Jurkat, Clone E6-1 (cell line): ENCODE data around the gene TBC1D26. TPM values are rescaled to one million over a fixed set of nuclear protein-coding genes. Genes with fewer than 3 reads are reported as not detected.
"Not testable (repeated sequence)": the region's sequence is repeated elsewhere in the genome, so short reads cannot be mapped to it uniquely, and the experiment has no call there.

Experiments used
- DNase-seq: peaks from one replicate; pipeline ENCODE4 v3.0.0-alpha.2; 2011; ENCODE audit warnings: low read depth, low spot score
- H3K4me3 ChIP-seq: 2 replicates; pipeline ENCODE4 v1.5.1; 2011; ENCODE audit warnings: mild to moderate bottlenecking, low read length, control low read depth, moderate library complexity
- polyA plus RNA-seq: library from polyadenylated mRNA; unstranded; fragments of >200 nt; gene quantifications from one replicate; pipeline ENCODE4 v1.2.1, GENCODE V29; 2012; ENCODE audit warnings: missing spikeins; ENCODE audit not compliant: insufficient read length, insufficient read depth

The TBC1D26 gene
- polyA plus RNA-seq = not detected

DNA sequence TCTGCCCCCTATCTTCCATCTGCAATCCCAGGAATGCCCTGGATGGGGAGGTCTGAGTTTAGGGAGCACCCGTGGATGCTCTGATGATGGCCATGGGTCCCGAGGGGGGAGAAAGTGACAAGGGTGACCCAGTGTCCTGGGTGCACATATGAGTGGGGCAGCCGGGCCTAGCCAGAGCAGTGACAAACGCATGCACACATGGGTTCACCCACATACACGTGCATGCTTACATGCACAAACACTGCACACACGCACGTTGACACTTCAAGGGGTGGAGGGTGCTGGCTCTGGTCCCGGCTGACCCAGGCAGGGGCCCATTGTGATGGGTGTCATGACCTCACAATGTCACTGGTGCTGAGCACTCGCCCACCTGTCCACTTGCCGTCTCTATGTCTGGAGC is at the start of gene TBC1D26:
Gene TBC1D26, plus strand, starts transcription at position 384 of the 400 bp plus-strand sequence. CDS start 3,066 bp downstream, outside the sequence.
- not testable (repeated sequence) for H3K4me3 ChIP-seq, DNase-seq

GRCh38 chr17:15683135-15683534 is 48.9 kb upstream of the TBC1D26 start:
- DNase-seq = not testable (repeated sequence)
- peak overlapping the region; percentile 63; the same call in 1 of the 2 replicates for H3K4me3 ChIP-seq

GRCh38 chr17:15683824-15684478 is 48.1 kb upstream of the TBC1D26 start, which contains the start of gene TRIM16:
Gene TRIM16, minus strand, starts transcription at chr17:15684311. Its CDS starts 32,702 bp downstream, at chr17:15651609.
- H3K4me3 ChIP-seq = peak within 1 kb of the TSS; percentile 63
- DNase-seq = peak; percentile 22

DNA sequence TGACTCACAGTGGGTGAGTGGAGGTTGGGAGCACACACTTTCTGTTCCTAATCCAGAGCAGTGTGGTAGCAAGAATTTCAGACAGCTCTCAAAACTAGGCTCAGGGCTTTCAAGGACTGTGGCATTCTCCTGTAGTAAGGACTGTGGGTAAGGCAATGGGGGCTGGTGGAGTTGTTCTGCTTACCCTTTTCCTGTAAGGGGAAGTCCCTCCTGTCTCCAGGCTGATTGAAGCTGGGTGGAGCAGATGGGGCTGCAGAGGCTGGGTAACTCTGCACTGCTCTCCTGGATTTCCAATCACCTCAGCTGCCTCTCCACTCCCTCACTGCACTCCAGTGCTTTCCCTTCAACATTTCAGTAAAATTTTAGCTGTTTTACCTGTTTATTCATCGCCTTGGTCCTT is 44.6 kb upstream of the TBC1D26 start:
- not testable (repeated sequence) for DNase-seq

GRCh38 chr17:15698967-15699366 is 33.1 kb upstream of the TBC1D26 start:
- DNase-seq = not testable (repeated sequence)
- peak overlapping the region; percentile 61 for H3K4me3 ChIP-seq

More for the DNA sequence above, 44.6 kb upstream of the TBC1D26 start:
- H3K4me3 ChIP-seq = not testable (repeated sequence)

GRCh38 chr17:15699413-15699924 is 32.6 kb upstream of the TBC1D26 start, which contains the start of gene ZNF286A:
Gene ZNF286A, plus strand, starts transcription at chr17:15699752. Its CDS starts 578 bp downstream, at chr17:15700330.
- DNase-seq = peak; percentile 95
- peak within 1 kb of the TSS; percentile 61 for H3K4me3 ChIP-seq

GRCh38 chr17:15699937-15700336 is 32.1 kb upstream of the TBC1D26 start:
- DNase-seq = not testable (repeated sequence)
- peak overlapping the region; percentile 61 for H3K4me3 ChIP-seq

DNA sequence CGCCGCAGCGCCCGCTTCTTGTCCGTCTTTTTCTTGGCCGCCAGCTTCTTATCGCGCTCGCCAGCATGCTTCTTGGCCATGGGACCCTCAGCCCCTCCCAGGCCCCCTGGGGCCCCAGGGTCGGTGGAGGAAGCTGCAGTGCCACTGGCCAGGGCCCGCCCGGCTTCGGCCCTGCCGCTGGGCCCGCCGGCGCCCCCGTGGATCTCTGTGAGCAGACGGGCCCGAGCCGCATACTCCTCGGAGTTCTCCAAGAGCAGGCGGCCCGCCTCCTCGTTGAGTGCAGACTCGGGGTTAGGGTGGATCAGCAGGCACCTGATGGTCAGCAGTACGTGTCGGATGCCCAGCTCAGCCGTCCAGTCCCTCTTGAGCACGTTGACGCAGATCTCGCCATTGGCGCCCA is 27.8 kb upstream of the TBC1D26 start:
- not testable (repeated sequence) for H3K4me3 ChIP-seq, DNase-seq

DNA sequence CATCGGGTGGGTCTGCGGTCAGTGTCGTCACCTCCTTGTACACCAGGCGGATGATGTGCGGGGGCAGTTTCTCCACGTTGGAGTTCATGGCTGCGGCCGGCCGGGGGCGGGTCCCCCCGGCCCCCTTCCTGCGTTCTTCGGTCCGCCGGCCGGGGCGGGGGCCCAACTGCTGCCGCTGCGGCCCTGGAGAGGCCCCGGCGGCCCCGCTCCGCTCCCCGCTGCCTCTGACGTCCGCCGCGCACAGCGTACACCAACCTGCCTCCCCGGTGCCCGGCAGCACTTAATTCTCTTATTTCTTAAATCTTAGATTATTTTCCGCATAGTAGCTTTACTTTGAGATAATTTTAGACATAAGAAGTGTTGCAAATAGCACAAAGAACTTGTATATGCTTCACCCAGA is 27.3 kb upstream of the TBC1D26 start:
- not testable (repeated sequence) for H3K4me3 ChIP-seq, DNase-seq

GRCh38 chr17:15708879-15709278 is 23.2 kb upstream of the TBC1D26 start:
- DNase-seq, H3K4me3 ChIP-seq: not testable (repeated sequence)

- DNase-seq, H3K4me3 ChIP-seq: not testable (repeated sequence)
Observed at GRCh38 chr17:15716601-15717563, 15.2 kb upstream of the TBC1D26 start.

DNA sequence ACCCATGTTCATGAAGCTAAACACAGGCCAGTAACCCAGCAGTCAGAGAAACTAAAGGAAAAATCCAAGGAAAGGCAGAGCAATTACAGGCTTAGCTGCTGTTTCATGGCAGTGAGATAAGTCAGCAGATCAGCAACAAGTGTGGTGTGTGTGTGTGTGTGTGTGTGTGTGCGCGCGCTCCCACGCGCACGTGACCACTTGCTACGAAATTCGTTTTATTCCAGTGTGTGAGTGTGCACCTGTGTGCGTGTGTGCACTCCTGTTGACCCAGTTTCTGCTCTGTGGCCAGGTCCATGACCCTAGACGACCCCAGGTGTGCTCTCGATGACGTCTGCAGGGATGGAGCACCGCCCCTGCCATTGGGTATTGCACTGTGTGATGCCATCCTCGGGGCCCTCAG is 1.5 kb upstream of the TBC1D26 start:
- DNase-seq, H3K4me3 ChIP-seq: not testable (repeated sequence)

DNA sequence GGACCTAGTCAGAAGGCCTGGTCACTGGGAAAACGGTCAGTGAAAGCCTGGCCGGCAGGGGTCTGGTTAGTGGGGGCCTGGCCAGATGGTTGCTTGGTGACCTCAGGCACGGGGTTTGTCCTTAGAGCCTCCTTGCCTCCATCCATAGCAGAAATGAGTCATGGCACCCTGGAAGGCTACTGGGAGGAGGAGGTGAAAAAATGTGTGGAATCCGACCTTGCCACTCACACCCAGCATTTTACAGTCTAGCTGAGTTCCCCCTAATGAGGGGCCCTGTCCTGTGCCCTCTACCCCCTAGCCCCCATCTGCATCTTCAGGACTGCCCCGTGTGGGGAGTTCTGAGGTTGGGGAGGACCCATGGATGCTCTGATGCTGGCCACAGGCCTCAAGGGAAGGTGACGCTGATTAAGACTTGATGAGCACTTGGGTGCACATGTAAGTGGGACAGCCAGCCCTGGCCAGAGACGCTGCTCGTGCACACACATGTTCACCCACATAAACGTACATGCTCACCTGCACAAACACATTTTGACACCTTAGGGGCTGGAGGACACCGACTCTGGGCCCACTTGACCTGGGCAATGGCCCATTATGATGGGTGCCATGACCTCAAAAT is 1.2 kb downstream of the TBC1D26 start:
- not testable (repeated sequence) for H3K4me3 ChIP-seq, DNase-seq

DNA sequence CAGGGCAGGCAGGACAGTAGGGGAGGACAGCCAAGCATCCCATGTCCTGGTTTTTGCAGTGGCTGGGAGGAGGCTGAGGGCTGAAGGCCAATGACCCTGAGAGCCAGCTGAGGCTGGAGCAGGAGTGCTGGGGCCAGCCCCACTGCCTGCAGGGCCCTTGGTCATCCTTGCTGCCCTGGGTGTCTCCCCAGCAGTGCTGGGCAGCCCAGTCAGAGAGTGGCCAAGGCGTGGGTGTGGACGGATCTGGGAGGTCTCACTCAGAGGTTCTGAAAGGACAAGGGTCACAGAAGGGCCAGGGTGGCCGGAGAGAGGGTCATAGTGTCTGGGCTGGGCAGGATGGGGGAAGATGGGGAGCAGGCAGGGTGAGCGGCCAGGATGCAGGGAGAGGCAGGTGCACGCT is 4.5 kb downstream of the TBC1D26 start:
- not testable (repeated sequence) for H3K4me3 ChIP-seq, DNase-seq

- H3K4me3 ChIP-seq = no peak overlapping the region
- no peak for DNase-seq
Observed at GRCh38 chr17:15738066-15738465, 6.0 kb downstream of the TBC1D26 start.

DNA sequence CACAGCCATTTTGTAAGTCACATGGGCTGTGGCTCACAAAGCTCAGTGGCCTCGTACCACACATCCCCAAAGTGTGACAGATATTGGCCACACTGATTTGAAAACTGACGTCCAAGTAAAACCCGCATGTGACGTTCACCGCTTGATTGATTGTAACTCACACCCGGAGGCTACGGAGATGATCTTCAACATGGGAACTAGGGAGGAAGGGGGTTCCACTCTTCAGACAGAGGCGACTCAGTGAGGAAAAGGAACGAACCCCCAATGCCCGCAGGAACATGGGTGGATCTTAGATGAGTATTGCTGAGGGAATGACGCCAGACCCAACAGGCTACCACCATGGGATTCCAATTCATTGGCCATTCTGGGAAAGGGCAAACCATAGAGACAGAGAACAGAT is 7.2 kb downstream of the TBC1D26 start:
- H3K4me3 ChIP-seq, DNase-seq: not testable (repeated sequence)

DNA sequence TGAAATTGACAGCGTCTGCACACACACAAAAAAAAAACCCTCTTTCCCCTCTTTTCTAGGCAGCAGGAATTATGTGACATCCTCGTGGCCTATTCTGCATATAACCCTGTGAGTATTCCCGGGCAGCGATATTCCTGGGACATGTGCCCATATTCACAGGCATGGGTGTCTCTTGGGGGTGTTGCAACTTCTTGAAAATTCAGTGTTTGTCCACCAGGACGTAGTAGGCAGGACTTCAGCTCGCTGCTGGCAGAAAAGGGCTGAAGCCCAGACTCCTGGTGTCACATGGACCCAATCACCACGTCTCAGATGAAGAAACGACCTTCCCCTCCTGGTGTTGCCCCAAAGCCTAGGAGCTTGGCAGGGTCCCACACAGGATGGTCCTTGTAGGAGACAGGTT is 8.0 kb downstream of the TBC1D26 start:
- H3K4me3 ChIP-seq, DNase-seq: not testable (repeated sequence)

- H3K4me3 ChIP-seq = no peak overlapping the region
- no peak for DNase-seq
Observed at GRCh38 chr17:15740570-15741120, 8.6 kb downstream of the TBC1D26 start.

- no peak for DNase-seq
- no peak overlapping the region for H3K4me3 ChIP-seq
Observed at GRCh38 chr17:15741624-15742023, 9.5 kb downstream of the TBC1D26 start.
